GM18499 (cell line): ENCODE results near the gene PES1.
"Not testable (repeated sequence)": the region's sequence is repeated elsewhere in the genome, so short reads cannot be mapped to it uniquely, and the experiment has no call there.

Source experiments
- ATAC-seq: cut with Tn5 transposase; IDR thresholded peaks from one replicate; pipeline ENCODE4 v1.9.1; 2021; ENCODE audit warnings: moderate number of reproducible peaks; ENCODE audit not compliant: insufficient read depth, unreplicated experiment

Gene PES1

DNA sequence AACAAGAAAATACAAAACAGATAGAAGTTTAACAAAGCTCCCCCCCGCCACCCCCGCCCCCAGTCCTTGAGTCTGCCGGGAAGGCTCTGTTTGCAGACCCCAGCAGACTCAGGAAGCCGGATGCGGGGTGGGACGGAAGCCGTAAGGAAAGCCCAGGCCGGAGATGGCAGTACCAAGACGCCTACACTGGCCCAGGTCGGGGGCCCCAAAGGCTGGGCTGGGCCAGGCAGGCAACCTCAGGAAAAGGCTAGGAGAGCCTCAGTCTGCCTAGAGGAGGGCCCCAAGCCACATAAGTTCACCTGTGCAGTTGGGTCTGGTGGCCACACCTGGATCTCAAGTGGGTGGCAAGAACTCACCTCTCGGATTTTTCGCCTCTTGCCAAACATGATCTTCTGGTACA lies 13.2 kb downstream of the PES1 start:
- ATAC-seq: no peak

DNA sequence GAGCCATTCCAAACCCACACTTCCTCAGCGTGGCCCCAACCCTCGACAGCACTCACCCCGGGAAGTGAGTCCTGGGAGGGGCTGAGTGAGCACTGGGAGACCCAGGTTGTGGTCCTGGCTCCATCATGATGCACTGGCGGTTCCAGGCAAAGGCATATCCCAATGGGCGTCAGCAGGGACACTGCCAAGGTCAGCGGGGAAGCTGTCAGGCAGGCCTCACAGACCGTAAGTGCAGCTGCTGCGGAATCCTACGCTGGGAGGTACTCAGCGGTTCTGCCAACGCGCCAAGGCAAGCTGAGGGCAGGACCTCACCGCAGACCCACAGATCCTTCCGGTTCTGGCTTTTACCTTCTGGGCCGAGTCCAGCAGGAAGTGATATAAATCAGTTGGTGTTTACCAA lies 15.9 kb downstream of the PES1 start:
- no peak for ATAC-seq

DNA sequence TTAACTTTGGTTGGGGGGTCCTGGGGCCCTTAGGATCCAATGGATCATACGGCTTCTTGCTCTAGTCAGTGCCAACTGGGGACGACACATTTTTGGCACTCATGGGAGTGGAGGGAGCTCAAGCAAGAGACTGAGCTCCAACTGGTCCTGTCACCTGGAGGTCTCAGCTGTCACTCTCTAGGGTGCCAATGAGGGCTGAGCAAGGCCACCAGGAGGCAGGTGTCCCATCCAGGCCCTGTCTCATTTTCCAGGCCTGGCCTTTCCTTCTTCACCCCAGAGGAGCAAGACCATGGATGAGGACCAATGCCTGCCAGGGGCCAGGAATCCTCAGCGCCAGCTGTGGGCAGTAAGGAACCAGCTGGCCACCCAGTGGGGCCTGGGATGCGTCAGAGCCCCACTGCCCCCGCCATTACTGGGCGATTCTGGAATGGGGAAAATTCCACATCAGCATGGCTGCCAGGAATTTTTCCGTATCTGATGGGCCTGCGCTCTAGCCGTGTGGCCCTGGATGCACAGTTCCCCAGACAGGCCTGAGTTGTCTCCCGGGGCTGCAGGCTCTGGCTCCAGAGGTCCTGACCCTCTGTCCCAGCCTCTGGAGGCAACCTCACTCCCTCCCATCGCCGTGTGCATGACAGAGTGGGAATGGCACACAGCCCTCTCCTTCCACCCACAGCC lies 16.6 kb downstream of the PES1 start:
- no peak for ATAC-seq

DNA sequence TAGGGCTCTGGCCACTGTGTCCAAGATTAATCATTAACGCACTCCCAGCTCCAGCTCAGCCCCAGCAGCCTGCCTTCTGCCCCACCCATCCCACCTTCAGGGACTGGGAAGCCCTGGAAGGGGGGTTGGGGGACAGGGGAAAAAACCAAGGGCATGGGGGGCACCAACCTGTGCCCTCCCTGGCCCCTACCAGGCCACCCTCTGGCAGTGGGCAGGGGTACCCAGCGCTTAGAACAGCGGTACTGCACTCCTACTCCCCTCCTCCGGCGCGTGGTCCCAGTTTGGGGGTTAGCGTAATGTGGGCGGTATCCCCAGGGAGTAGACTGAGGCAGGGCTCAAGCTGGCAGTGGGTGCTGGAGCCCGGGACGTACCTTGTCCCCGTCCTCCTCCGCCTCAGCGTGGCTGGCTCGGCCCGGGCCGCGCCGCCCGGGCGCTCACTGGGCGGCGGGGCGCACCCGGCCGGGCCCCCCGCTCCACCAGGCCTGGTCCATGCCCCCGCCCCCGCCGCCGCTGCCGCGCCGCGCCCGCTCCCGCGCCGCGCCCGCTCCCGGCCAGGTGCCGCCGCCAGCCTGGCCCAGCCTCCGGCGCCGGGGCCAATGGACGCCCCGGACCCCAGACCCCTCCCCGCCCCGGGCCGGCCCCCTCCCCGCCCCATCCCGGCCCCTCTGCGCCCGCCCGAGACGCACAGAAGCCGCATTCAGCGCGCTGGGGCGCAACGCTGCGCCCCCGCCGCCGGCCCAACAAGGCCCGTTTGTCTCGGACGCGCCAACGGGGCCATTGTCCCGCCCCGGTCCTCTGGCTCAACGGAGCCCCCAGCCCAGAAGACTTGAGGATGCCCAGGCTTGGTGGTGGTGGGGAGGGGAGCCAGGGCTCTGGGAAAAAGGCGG lies 17.4 kb downstream of the PES1 start, which contains the start of gene GAL3ST1:
Gene GAL3ST1 (minus strand): TSS at position 571 of the 887 bp plus-strand sequence. CDS start 17,273 bp downstream, outside the sequence.
- ATAC-seq: no peak

DNA sequence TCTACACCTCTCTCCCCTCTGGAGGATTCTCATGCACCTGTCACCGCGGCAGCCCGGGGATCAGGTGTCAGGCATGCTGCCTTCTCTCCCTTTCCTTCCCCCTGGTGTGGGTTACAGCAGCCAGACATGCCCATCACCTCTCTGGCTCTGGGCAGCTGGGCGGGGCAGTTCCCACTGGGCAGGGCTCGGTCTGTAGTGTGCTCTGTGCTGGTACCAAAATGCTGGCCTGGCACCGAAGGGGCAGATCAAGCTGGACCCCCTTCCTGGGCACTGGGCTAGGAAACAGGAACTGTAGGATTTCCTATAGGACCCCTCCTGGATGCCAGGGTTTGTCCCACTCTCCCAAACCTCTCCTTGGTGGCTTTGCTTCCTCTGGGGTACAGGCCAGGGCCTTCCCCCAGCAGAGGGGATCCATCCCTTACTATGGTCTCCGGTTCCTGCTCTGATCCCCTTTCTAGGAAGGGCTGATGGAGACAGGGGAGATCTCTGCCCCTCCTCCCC lies 18.1 kb downstream of the PES1 start:
- ATAC-seq: no peak

DNA sequence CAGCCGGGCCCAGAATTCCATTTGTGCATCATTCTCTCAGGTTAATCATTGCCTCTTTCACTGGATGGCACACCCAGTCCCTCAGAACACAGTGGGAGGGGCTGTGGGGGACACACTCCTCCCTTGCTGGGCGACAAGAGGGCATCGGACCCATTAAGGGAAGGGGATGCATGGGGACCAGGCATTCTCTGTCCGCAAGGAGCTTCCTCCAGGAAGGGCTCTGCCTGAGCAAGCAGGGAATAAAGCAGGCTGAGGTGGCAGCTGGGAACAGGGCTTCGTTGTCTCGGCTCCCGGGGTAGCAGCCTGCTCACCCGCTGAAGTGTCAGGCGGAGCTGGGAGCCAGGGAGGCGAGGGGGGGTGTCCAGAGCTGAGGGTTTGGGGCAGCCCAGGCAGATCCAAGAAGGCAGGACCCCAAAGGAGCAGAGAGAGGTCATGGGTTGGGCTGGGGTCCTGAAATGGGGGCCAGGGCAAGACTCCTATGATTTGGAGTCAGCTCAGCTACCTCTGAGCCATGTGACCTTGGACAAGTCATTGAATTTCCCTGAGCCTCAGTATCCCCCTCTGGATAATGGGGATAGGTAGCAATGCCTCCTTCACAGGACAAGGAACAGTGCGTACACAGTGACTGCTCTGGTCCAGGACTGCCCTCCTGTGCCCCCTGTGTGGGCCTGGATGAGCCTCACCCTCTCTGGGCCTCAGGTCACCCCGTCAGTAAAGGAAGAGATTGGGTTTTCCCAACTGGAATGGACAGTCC lies 18.7 kb downstream of the PES1 start:
- ATAC-seq: no peak

DNA sequence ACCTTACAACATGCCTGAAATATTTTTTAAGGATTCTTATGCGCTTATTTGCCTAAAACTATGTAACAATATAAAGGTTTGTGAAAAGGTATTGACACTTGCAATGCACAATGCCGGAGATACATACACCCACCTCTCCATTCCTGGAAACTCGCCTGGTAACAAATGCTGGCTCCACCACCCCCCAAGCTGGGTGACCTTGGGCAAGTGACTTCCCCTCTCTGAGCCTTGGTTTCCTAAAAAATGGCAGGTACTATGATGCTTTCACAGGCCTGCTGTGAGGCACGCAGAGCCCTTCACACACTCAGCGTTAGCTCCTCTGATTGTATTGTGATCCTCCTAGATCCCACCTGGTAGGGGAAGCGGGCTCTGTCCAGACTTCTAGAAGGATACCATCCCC lies 19.5 kb downstream of the PES1 start:
- ATAC-seq: no peak

DNA sequence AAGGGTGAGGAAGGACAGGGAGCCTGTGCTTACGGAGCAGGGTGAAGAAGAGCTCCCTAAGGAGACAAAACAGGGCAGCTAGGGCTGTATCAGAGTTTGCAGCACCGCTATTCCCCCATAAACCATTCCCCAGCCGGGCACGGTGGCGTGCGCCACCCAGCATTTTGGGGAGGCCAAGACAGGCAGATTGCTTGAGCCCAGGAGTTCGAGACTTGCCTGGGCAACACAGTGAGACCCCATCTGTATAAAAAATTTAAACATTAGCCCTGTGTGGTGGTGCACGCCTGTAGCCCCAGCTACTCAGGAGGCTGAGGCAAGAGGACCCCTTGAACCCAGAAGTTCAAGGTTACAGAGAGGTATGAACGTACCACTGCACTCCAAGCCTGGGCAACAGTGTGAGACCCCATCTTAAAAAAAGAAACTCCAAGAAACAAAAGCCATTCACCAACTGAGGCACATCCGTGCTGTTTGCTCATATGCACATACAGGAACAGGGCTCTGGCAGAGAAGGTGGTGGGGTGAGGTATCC lies 22.0 kb downstream of the PES1 start:
- no peak for ATAC-seq

DNA sequence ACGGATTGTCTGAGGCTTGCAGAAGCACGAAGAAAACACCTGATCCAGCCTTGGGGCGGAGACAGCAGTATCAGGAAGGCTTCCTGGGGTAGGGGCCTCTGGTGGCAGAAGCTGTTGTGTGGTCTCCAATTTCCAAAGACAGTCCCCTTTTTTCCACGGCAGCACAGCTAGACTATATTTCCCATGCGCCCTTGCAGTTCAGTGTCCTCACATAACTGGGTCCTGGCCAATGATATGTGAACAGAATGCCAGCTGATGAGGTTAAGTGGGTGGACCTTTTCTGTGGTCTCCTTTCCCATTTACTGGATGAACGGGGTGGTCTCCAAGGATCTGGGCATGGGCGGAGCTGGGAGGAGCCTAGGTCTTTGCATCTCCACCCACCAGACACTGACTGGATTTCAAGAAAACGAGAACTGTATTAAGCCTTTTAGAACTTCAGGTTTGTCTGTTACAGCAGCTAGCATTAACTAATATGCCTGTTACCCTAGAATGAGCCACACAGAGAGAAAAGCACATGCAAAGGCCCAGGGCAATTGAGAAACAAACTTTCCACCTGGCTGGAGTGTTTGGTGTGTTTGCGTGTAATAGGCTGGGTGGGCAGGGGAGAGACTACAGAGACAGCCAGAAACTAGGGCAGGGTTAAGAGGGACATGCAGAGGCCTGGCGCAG lies 23.4 kb downstream of the PES1 start:
- no peak for ATAC-seq

DNA sequence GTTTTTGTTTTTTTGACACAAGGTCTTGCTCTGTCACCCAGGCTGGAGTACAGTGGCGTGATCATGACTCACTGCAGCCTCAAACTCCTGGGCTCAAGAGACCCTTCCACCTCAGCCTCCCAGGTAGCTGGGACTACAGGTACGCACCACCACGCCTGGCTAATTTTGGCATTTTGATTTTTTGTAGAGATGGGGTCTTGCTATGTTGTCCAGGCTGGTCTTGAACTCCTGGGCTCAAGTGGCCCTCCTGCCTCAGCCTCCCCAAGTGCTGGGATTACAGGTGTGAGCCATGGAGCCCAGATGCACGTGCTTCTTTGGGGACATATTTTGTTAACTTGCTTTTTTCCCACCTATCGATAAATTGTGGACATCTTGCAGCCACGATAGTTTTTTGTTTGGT lies 24.4 kb downstream of the PES1 start:
- ATAC-seq: not testable (repeated sequence)

DNA sequence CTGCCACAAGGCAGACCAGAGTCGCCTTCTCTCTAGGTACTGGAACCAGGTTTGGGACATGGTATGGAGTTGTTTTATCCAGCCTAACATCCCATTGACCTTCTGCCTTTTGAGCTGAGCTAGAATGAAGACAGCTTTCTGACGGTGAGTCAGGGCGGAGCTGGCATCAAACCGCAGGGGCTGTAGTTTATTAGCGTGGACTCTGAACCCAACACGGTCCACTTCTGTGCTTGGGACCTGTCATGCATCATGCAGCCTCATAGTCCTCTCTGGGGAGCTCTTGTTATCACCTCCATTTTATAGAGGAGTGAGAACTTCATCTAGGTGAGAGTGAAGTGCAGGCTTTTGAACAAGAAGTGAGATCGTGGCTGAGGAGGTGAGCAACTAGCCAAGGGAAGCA lies 25.6 kb downstream of the PES1 start:
- no peak for ATAC-seq

DNA sequence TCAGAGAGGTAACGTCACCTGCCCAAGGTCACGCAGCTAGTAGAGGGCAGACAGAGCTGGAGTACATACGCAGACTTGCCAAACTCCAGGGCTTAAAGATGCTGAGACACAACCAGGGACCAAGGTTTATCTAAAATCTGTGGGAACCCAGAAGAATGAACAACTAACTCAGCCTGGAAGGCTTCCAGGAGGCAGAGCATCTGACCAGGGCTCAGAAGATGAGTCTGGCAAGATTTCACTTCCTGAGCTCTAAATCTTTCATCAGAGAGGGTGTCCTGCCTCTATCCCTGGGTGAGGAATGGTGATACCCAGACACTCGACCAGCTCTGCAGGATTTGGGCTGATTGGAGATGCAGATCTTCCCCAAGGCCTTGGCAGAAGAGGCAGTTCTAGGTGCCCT lies 26.4 kb downstream of the PES1 start:
- ATAC-seq: no peak

DNA sequence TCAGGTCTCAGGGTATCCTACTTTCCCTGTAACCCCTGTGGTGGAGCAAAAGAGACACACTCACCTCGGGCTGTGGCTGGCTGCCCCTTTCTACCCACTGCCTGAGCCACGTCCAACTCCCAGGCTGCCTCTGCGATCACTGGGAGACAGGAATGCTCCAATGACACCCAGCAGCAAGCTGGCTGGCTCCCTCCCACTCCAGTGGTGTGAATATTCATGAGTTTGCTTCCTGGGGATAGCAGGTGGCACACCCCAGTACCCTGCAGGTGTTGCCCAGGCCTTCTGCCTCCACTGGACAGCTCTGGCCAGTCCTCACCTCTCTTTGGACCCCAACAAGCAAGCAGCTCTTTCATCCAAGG lies 27.0 kb downstream of the PES1 start:
- ATAC-seq: no peak

DNA sequence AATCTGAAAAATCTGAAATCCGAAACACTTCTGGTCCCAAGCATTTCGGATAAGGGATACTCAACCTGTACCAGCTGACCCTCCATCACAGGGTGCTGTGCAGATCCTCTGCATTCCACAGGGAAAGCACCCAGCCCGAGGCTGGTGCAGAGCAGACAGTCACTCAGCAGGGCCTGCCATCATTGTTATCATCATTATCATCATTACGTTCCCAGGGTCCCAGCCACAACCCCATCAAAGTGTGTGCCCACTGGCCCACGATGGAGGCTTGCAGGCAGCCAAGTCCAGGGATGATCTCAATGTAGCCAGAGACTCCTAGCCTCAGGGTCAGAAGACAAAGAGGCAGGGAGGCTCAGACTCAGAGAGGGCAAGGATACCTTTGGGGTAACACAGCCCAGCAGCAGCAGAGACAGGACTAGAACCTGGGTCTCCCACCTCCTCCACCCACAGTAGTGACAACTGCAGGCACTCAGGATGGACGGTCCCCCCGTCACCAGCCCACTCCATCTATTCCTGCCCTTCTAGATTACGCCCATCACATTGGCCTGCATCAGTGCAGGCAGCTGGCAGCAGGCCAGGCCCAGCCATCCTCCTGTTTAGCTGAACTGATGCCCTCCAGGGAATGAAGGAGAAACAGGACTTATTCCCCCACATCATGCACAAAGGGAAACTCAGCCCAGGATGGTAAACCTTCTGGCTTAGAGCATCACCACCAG lies 27.5 kb downstream of the PES1 start:
- no peak for ATAC-seq

DNA sequence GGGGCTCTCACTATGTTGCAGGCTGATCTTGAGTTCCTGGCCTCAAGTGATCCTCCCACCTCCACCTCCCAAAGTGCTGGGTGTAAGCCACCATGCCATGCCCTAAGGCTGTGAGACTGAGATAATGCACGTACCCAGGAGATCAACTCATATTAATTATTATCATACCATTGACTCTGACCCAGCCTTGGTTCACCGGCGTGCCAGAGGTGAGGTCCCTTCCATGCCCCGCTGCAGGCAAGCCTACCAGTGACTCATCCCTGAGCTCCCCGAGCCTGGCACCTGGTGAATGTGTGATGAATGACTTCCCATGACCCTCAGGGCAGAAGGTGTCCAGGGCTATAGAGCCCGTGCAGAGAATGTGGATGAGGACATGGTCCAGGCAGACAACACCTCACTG lies 29.3 kb downstream of the PES1 start:
- no peak for ATAC-seq

DNA sequence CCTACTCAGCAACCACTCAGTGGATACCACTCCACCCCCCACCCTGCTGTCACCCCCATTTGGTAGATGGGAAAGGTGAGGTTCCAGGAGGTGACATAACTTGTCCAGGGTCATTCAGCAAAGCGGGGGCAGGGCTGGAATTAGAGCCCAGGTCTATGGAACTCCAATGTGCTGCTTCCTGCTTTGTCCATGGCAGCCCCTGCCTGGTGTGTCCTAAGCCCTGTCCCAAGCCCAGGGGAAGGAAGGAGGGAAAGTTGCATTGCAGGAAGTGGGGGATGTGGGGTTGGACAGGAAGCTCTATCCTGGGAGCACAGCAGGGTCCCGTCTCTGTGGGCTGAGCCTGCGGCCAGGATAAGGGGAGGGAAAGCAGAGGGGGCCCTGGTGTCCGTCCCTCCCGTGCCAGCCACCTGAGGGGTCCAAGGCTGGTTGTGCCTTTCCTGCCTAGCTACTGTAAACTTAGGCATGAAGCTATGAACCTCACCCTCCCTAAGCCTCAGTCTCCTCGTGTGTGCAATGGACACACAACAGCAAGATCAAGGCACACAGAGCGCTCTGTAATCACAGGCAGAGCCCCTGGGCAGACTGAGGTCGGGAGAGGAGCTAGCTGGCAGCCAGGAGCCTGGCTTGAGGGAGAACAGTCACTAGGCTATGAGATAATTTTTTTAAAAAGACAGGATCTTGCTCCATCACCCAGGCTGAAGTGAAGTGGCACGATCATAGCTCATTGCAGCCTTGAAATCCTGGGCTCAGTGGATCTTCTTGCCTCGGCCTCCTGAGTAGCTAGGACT lies 30.1 kb downstream of the PES1 start:
- ATAC-seq: no peak

DNA sequence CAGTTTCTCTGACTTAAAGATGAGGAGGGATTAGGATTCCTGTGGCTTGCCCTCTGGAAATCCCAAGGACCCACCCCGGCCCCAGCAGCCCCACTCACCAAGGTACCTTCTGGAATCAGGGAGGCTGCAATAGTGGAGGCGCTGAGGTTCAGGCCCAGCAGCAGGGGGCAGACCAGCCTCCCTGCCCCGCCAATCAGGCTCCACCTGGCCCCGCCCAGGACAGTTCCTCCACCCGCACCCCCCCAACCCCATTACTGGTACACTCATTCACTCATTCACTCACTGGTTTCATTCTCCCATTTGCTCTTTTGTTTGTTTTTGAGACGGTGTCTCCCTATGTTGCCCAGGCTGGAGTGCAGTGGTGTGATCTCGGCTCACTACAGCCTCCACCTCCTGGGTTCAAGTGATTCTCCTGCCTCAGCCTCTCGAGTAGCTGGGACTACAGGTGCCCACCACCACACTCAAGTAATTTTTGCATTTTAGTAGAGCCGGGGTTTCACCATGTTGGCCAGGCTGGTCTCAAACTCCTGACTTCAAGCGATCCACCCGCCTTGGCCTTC lies 31.0 kb downstream of the PES1 start:
- ATAC-seq: not testable (repeated sequence)

DNA sequence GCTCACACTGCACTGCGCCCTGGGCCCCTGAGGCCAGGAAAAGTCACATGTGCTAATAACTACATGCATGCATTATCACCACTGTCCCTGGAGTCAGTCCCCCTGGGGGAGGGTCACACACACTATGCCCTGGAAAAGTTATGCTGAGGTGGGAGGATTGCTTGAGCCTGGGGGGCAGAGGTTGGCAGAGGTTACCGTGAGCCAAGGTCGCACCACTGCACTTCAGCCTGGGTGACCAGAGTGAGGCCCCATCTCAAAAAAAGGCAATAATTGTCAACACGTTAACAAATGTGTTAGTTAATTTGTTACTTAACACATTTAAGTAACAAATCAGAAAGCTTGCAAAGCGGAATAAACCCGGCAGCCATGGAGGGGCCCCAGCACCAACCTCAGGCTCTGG lies 31.8 kb downstream of the PES1 start:
- ATAC-seq: no peak
